ENCODE data around the gene NF1. TPM values are rescaled to one million over a fixed set of nuclear protein-coding genes. Genes with fewer than 3 reads are reported as not detected.

The NF1 gene
- total RNA-seq, 2 experiments from 2014 or later = 15.5 to 18.7 TPM

DNA sequence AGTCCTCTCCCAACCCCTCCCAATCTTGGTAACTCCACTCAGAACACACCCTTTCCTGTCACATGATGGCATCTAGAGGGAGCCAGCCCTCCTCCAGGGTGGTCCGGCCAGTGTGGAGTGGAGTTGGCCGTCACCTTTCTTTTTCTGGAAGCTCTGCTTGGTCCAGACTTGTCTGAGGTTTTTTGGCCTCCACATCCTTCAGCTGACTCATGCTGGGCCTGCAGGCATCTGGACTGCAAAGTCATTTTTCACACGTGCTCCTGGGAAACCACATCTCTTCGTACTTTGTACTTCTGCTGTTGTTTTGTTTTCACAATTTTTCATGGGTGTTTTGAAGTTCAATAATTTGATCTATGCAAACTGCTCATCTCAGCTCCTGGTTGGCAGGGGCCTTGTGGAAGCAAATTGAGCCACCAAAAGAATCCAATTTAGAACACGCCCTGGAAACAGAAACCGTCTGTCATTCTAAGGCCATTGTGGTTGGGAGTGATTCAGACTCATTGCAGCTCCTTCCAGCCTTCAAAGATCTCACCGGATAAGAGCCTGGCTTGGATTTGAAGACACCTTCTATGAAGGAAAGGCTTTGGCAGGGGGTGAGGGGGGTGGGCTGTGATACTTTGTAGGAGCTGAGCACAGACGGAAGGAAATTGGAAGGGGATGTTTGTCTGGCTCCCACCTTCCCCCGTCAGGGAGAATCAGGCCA is 42.4 kb upstream of the NF1 start:
- no peaks in the 10 kb centered on the region for H3K36me3 ChIP-seq (ENCODE audit: insufficient read depth, low read length)
- ChIA-PET CTCF (no interaction called here), POLR2A (interaction anchor here (0.7 kb wide), 1 partner anchor 91 kb away, joined by 3 read pairs; no protein-coding TSS in a partner anchor)
- H3K27me3 ChIP-seq (ENCODE audit: control insufficient read depth in 1 of 2, insufficient read depth in 2 of 2, low read length in 2 of 2) = no peaks in the 10 kb centered on the region
- Mint-ChIP-seq H3K4me1 (ENCODE audit: low read depth) (peaks cover 5% of the 10 kb centered on the region), H3K9me3 (no peaks in the 10 kb centered on the region), H3K36me3 (ENCODE audit: low read depth) (no peaks in the 10 kb centered on the region), H3K27ac (no peak overlapping the region), H3K27me3 (no peaks in the 10 kb centered on the region), H3K4me3 (no peak overlapping the region)
- intact Hi-C loops (cut with DNase I, micrococcal nuclease) = no loop called here
- peaks cover 10% of the 10 kb centered on the region for H3K4me1 ChIP-seq (ENCODE audit: insufficient read depth, low read length)
- peak in 3 of 14 experiments; percentile 30 to 48 (median 35) for DNase-seq
- H3K9me3 ChIP-seq (ENCODE audit: control insufficient read depth in 1 of 2, insufficient read depth in 1 of 2, low read length in 2 of 2) = no peaks in the 10 kb centered on the region
- ATAC-seq (ENCODE audit: poor library complexity) = no peak
- no peak overlapping the region for H3K27ac ChIP-seq (ENCODE audit: low read depth in 1 of 2, low read length in 2 of 2)
- no peak for TF ChIP-seq CTCF (IDR thresholded peaks at IDR 0.05)
- no peak overlapping the region for H3K4me3 ChIP-seq (ENCODE audit: low read length)

- Histone ChIP-seq H3K9me3 (ENCODE audit: control insufficient read depth in 1 of 2, insufficient read depth in 1 of 2, low read length in 2 of 2) (no peaks in the 10 kb centered on the region), H3K4me3 (ENCODE audit: low read length) (no peak overlapping the region), H3K36me3 (ENCODE audit: insufficient read depth, low read length) (no peaks in the 10 kb centered on the region), H3K27ac (ENCODE audit: low read depth in 1 of 2, low read length in 2 of 2) (no peak overlapping the region), H3K4me1 (ENCODE audit: insufficient read depth, low read length) (peaks cover 10% of the 10 kb centered on the region), H3K27me3 (ENCODE audit: control insufficient read depth in 1 of 2, insufficient read depth in 2 of 2, low read length in 2 of 2) (no peaks in the 10 kb centered on the region)
- peaks cover 5% of the 10 kb centered on the region for H3K4me1 Mint-ChIP-seq (ENCODE audit: low read depth)
- no peak for TF ChIP-seq CTCF (IDR thresholded peaks at IDR 0.05)
- H3K36me3 Mint-ChIP-seq (ENCODE audit: low read depth) = no peaks in the 10 kb centered on the region
- ATAC-seq (ENCODE audit: poor library complexity) (no peak), DNase-seq (no peak)
- no peaks in the 10 kb centered on the region for H3K9me3 Mint-ChIP-seq
- no peaks in the 10 kb centered on the region for H3K27me3 Mint-ChIP-seq
- no peak overlapping the region for H3K27ac Mint-ChIP-seq
- intact Hi-C loops (cut with DNase I, micrococcal nuclease) = no loop called here
- no peak overlapping the region for H3K4me3 Mint-ChIP-seq
- CTCF ChIA-PET = no interaction called here
- POLR2A ChIA-PET = no interaction called here
These were observed 41.7 kb upstream of the NF1 start for GRCh38 chr17:31053071-31053470.

- intact Hi-C loops (cut with DNase I, micrococcal nuclease) = no loop called here
- Histone ChIP-seq H3K27ac (ENCODE audit: low read depth in 1 of 2, low read length in 2 of 2) (no peak overlapping the region), H3K4me3 (ENCODE audit: low read length) (no peak overlapping the region), H3K4me1 (ENCODE audit: insufficient read depth, low read length) (peaks cover 10% of the 10 kb centered on the region), H3K9me3 (ENCODE audit: control insufficient read depth in 1 of 2, insufficient read depth in 1 of 2, low read length in 2 of 2) (no peaks in the 10 kb centered on the region), H3K36me3 (ENCODE audit: insufficient read depth, low read length) (no peaks in the 10 kb centered on the region), H3K27me3 (ENCODE audit: control insufficient read depth in 1 of 2, insufficient read depth in 2 of 2, low read length in 2 of 2) (no peaks in the 10 kb centered on the region)
- Mint-ChIP-seq H3K4me1 (ENCODE audit: low read depth) (peaks cover 5% of the 10 kb centered on the region), H3K4me3 (no peak overlapping the region), H3K27ac (no peak overlapping the region), H3K27me3 (no peaks in the 10 kb centered on the region), H3K36me3 (ENCODE audit: low read depth) (no peaks in the 10 kb centered on the region), H3K9me3 (no peaks in the 10 kb centered on the region)
- no peak for TF ChIP-seq CTCF (IDR thresholded peaks at IDR 0.05)
- POLR2A ChIA-PET = interaction anchor here (0.6 kb wide), 1 partner anchor 77 kb away, joined by 3 read pairs; no protein-coding TSS in a partner anchor
- no peak for DNase-seq
- CTCF ChIA-PET = interaction anchor here (0.6 to 0.7 kb wide), 2 partner anchors 83 to 793 kb away, joined by 3 to 4 read pairs; no protein-coding TSS in a partner anchor
- ATAC-seq (ENCODE audit: poor library complexity) = no peak
These were observed 40.0 kb upstream of the NF1 start for GRCh38 chr17:31054761-31055160.

Measured in CD4-positive, alpha-beta T cell (primary cell).